SU-DHL-6 (cell line): Measurements from ENCODE around the gene DNAH17.

ENCODE experiments used
- H2AFZ ChIP-seq: fragments of 200-600 bp; sonication (generic); 2 replicates; pipeline ENCODE4 v1.6.1; 2014; ENCODE audit warnings: low read depth, mild to moderate bottlenecking, moderate library complexity, mixed read lengths, antibody characterized with exemption, low read length; ENCODE audit not compliant: severe bottlenecking
- H3F3A ChIP-seq: fragments of 200-600 bp; shearing (Covaris generic); 2 replicates; pipeline ENCODE4 v1.6.0; 2016; ENCODE audit warnings: antibody characterized with exemption, mild to moderate bottlenecking; ENCODE audit not compliant: insufficient read depth
- H3K27ac ChIP-seq: fragments of 200-600 bp; sonication (generic); 2 replicates; pipeline ENCODE4 v1.5.1; 2016; ENCODE audit warnings: low read depth, mild to moderate bottlenecking, low read length, moderate library complexity, mixed read lengths
- H3K27me3 ChIP-seq: fragments of 200-600 bp; sonication (generic), shearing (Covaris generic); 2 replicates; pipeline ENCODE4 v1.6.0; 2014; ENCODE audit warnings: mild to moderate bottlenecking, low read length
- H3K36me3 ChIP-seq: fragments of 200-600 bp; sonication (generic); 2 replicates; pipeline ENCODE4 v1.6.1; 2014; ENCODE audit warnings: mild to moderate bottlenecking, low read length, mixed read lengths
- H3K4me2 ChIP-seq: fragments of 300-600, 200-600 bp; shearing (Covaris generic), sonication (generic); 2 replicates; pipeline ENCODE4 v1.6.0; 2014; ENCODE audit warnings: low read length, low read depth, mild to moderate bottlenecking; ENCODE audit not compliant: poor library complexity, severe bottlenecking
- H3K4me3 ChIP-seq: fragments of 200-600 bp; sonication (generic); 2 replicates; pipeline ENCODE4 v1.5.1; 2014; ENCODE audit warnings: antibody characterized with exemption, low read length, mild to moderate bottlenecking, mixed read lengths; ENCODE audit not compliant: insufficient read depth, poor library complexity, severe bottlenecking
- H3K79me2 ChIP-seq: fragments of 200-600 bp; sonication (generic); 2 replicates; pipeline ENCODE4 v1.6.1; 2014; ENCODE audit warnings: mild to moderate bottlenecking, low read length, moderate library complexity; ENCODE audit not compliant: insufficient read depth
- H3K9ac ChIP-seq: fragments of 200-600 bp; sonication (generic); 2 replicates; pipeline ENCODE4 v1.7.0; 2014; ENCODE audit warnings: mild to moderate bottlenecking, low read length
- H3K9me2 ChIP-seq: fragments of 200-600 bp; sonication (generic); replicated peaks from 2 replicates; pipeline ENCODE4 v1.6.1; 2014; ENCODE audit warnings: low read length; ENCODE audit not compliant: insufficient read depth
- H3K9me3 ChIP-seq: fragments of 200-600 bp; sonication (generic); 2 replicates; pipeline ENCODE4 v1.6.1; 2014; ENCODE audit warnings: low read length, mixed read lengths; ENCODE audit not compliant: insufficient read depth
- H4K20me1 ChIP-seq: fragments of 200-600 bp; sonication (generic); 2 replicates; pipeline ENCODE4 v1.6.1; 2014; ENCODE audit warnings: low read depth, mild to moderate bottlenecking, antibody characterized with exemption, low read length, moderate library complexity, mixed read lengths
- EZH2phosphoT487 ChIP-seq: fragments of 200-600 bp; sonication (generic), shearing (Covaris generic); conservative IDR thresholded peaks from 2 replicates; pipeline ENCODE4 v1.6.1; 2018; ENCODE audit warnings: mild to moderate bottlenecking, antibody characterized with exemption, low read length, moderate library complexity, mixed read lengths
- TF ChIP-seq, protein P1 (sequence below): fragments of 200-600 bp; sonication (generic); IDR thresholded peaks from one replicate; pipeline ENCODE4 v1.5.1; 2017; ENCODE audit warnings: antibody characterized with exemption, mild to moderate bottlenecking, low read length, moderate library complexity; ENCODE audit not compliant: insufficient read depth, poor library complexity, severe bottlenecking

DNAH17 gene

GRCh38 chr17:78407387-78408000, 169.7 kb downstream of the DNAH17 start:
- Histone ChIP-seq H4K20me1 (no peaks in the 10 kb centered on the region), H2AFZ (no peak overlapping the region), H3K4me3 (no peak overlapping the region), H3K9ac (no peak overlapping the region), H3K79me2 (peaks cover 5% of the 10 kb centered on the region; the same call in 1 of the 2 replicates), H3K36me3 (no peaks in the 10 kb centered on the region), H3K9me3 (no peaks in the 10 kb centered on the region), H3K4me2 (no peak overlapping the region), H3K27ac (no peak overlapping the region), H3K9me2 (no peaks in the 10 kb centered on the region), H3K27me3 (no peaks in the 10 kb centered on the region), H3F3A (no peaks in the 10 kb centered on the region)
- TF ChIP-seq EZH2phosphoT487: no peak
- TF ChIP-seq, protein P1, sequence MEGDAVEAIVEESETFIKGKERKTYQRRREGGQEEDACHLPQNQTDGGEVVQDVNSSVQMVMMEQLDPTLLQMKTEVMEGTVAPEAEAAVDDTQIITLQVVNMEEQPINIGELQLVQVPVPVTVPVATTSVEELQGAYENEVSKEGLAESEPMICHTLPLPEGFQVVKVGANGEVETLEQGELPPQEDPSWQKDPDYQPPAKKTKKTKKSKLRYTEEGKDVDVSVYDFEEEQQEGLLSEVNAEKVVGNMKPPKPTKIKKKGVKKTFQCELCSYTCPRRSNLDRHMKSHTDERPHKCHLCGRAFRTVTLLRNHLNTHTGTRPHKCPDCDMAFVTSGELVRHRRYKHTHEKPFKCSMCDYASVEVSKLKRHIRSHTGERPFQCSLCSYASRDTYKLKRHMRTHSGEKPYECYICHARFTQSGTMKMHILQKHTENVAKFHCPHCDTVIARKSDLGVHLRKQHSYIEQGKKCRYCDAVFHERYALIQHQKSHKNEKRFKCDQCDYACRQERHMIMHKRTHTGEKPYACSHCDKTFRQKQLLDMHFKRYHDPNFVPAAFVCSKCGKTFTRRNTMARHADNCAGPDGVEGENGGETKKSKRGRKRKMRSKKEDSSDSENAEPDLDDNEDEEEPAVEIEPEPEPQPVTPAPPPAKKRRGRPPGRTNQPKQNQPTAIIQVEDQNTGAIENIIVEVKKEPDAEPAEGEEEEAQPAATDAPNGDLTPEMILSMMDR: no peak

GRCh38 chr17:78406920-78407319, 170.3 kb downstream of the DNAH17 start:
- no peaks in the 10 kb centered on the region for H4K20me1 ChIP-seq
- H2AFZ ChIP-seq: no peak overlapping the region
- H3K27ac ChIP-seq: no peak overlapping the region
- no peak overlapping the region for H3K4me3 ChIP-seq
- no peaks in the 10 kb centered on the region for H3K27me3 ChIP-seq
- no peak overlapping the region for H3K4me2 ChIP-seq
- no peaks in the 10 kb centered on the region for H3F3A ChIP-seq
- H3K9ac ChIP-seq: no peak overlapping the region
- no peaks in the 10 kb centered on the region for H3K36me3 ChIP-seq
- H3K9me3 ChIP-seq: no peaks in the 10 kb centered on the region
- no peaks in the 10 kb centered on the region for H3K9me2 ChIP-seq
- TF ChIP-seq, protein P1: no peak
- no peak for TF ChIP-seq EZH2phosphoT487
- H3K79me2 ChIP-seq: peaks cover 5% of the 10 kb centered on the region; the same call in 1 of the 2 replicates

DNA sequence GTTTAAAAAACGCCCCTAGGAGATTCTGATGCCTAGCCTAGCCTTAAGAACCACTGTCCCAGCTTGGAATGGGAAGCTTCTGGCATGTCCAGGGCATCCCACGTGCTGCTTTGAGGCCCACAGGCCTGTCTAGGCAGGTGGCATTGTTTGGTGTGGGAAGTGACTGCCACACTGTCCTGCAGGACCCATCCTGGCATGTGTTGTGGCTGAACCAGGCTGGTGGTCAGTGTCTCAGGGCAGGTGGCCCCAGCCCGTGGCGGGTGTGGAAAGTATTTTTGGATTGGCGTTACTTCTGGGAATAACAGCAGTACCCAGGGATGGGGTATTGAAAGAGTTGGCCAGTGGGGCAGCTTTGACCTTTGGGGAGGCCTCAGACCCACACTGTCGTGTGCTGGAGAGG, 170.8 kb downstream of the DNAH17 start:
- Histone ChIP-seq H3K4me2 (no peak overlapping the region), H3K9me3 (no peaks in the 10 kb centered on the region), H2AFZ (no peak overlapping the region), H3K9me2 (no peaks in the 10 kb centered on the region), H3K27me3 (no peaks in the 10 kb centered on the region), H4K20me1 (no peaks in the 10 kb centered on the region), H3K79me2 (peaks cover 5% of the 10 kb centered on the region; the same call in 1 of the 2 replicates), H3F3A (no peaks in the 10 kb centered on the region), H3K9ac (no peak overlapping the region), H3K36me3 (no peaks in the 10 kb centered on the region), H3K4me3 (no peak overlapping the region), H3K27ac (no peak overlapping the region)
- TF ChIP-seq EZH2phosphoT487: no peak
- TF ChIP-seq, protein P1: no peak
